ENCODE measurements around the gene TCF3. TPM values are rescaled to one million over a fixed set of nuclear protein-coding genes. Genes with fewer than 3 reads are reported as not detected.

Gene TCF3
- total RNA-seq, 2 experiments from 2014 or later, result 518 to 811 TPM

DNA sequence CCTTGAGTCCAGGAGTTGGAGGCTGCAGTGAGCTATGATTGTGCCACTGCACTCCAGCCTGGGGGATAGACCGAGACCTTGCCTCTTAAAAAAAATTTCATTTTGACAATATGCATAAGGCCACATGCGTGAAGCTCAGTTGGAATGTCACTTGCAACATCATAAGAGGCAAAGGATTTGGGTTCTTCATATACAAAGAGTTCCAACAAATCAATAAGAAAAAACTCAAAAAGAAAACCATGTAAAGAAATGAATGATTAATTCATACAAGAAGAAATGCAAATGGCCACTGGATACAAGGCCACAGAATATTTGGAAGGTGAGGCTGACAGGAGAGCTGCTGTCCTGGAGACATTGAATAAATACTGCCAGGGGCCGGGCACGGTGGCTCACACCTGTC is 9.6 kb upstream of the TCF3 start:
- TF ChIP-seq, protein P1, sequence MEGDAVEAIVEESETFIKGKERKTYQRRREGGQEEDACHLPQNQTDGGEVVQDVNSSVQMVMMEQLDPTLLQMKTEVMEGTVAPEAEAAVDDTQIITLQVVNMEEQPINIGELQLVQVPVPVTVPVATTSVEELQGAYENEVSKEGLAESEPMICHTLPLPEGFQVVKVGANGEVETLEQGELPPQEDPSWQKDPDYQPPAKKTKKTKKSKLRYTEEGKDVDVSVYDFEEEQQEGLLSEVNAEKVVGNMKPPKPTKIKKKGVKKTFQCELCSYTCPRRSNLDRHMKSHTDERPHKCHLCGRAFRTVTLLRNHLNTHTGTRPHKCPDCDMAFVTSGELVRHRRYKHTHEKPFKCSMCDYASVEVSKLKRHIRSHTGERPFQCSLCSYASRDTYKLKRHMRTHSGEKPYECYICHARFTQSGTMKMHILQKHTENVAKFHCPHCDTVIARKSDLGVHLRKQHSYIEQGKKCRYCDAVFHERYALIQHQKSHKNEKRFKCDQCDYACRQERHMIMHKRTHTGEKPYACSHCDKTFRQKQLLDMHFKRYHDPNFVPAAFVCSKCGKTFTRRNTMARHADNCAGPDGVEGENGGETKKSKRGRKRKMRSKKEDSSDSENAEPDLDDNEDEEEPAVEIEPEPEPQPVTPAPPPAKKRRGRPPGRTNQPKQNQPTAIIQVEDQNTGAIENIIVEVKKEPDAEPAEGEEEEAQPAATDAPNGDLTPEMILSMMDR (conservative IDR thresholded peaks at IDR 0.05; ENCODE audit: low read length), result no peak
- no peak for TF ChIP-seq EZH2phosphoT487 (IDR thresholded peaks at IDR 0.05; ENCODE audit: borderline replicate concordance, low read depth, low read length)
- POLR2A ChIA-PET, result interaction anchor here (0.6 to 0.8 kb wide), 2 partner anchors 8 to 22 kb away, joined by 3 read pairs; no protein-coding TSS in a partner anchor
- Histone ChIP-seq H3K4me2 (ENCODE audit: low read length) (no peak overlapping the region), H4K20me1 (ENCODE audit: insufficient read depth, low read length) (no peaks in the 10 kb centered on the region), H2AFZ (ENCODE audit: low read length) (no peak overlapping the region), H3K79me2 (ENCODE audit: insufficient read depth, low read depth, low read length) (no peaks in the 10 kb centered on the region), H3K27ac (ENCODE audit: low read depth, low read length, poor library complexity, severe bottlenecking) (no peak overlapping the region), H3K4me3 (ENCODE audit: low read depth, low read length, poor library complexity, severe bottlenecking) (no peak overlapping the region), H3K4me1 (ENCODE audit: insufficient read depth, low read length, poor library complexity, severe bottlenecking) (peaks cover 54% of the 10 kb centered on the region), H3K9me3 (ENCODE audit: low read length) (peaks cover 14% of the 10 kb centered on the region; the same call in 1 of the 2 replicates), H3K9me2 (ENCODE audit: insufficient read depth, low read length) (no peaks in the 10 kb centered on the region), H3K36me3 (ENCODE audit: insufficient read depth, low read length) (peaks cover 5% of the 10 kb centered on the region)
- DNase-seq (ENCODE audit: low spot score), result no peak
- intact Hi-C loops (cut with micrococcal nuclease; ENCODE audit: unreplicated experiment), result no loop called here
- no TSS peak for BruUV-seq (replicated peaks)
- CTCF ChIA-PET (ENCODE audit: unreplicated experiment), result no interaction called here

DNA sequence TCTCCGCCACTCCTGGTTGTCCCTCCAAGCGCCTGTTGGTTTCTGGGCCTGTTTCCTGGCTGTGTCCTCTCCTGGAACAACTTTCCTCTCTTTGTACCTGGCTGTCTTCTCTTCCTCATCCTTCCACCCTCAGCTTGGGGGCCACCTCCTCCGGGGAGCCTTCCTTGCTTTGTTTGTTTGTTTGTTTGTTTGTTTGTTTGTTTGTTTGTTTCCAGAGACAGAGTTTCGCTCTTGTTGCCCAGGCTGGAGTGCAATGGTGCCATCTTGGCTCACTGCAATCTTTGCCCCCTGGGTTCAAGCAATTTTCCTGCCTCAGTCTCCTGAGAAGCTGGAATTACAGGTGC is 6.6 kb upstream of the TCF3 start:
- ChIA-PET POLR2A (interaction anchor here (1.0 kb wide), 1 partner anchor 10 kb away, joined by 3 read pairs; no protein-coding TSS in a partner anchor), CTCF (ENCODE audit: unreplicated experiment) (no interaction called here)
- Histone ChIP-seq H3K27ac (ENCODE audit: low read depth, low read length, poor library complexity, severe bottlenecking) (no peak overlapping the region), H3K4me3 (ENCODE audit: low read depth, low read length, poor library complexity, severe bottlenecking) (no peak overlapping the region), H3K4me1 (ENCODE audit: insufficient read depth, low read length, poor library complexity, severe bottlenecking) (peaks cover 47% of the 10 kb centered on the region), H3K79me2 (ENCODE audit: insufficient read depth, low read depth, low read length) (no peaks in the 10 kb centered on the region), H3K9me2 (ENCODE audit: insufficient read depth, low read length) (no peaks in the 10 kb centered on the region), H3K9me3 (ENCODE audit: low read length) (peaks cover 14% of the 10 kb centered on the region; the same call in 1 of the 2 replicates), H3K4me2 (ENCODE audit: low read length) (no peak overlapping the region), H3K36me3 (ENCODE audit: insufficient read depth, low read length) (peaks cover 5% of the 10 kb centered on the region), H4K20me1 (ENCODE audit: insufficient read depth, low read length) (no peaks in the 10 kb centered on the region), H2AFZ (ENCODE audit: low read length) (no peak overlapping the region)
- TF ChIP-seq EZH2phosphoT487 (IDR thresholded peaks at IDR 0.05; ENCODE audit: borderline replicate concordance, low read depth, low read length), result no peak
- no TSS peak for BruUV-seq (replicated peaks)
- intact Hi-C loops (cut with micrococcal nuclease; ENCODE audit: unreplicated experiment), result no loop called here
- no peak for DNase-seq (ENCODE audit: low spot score)

DNA sequence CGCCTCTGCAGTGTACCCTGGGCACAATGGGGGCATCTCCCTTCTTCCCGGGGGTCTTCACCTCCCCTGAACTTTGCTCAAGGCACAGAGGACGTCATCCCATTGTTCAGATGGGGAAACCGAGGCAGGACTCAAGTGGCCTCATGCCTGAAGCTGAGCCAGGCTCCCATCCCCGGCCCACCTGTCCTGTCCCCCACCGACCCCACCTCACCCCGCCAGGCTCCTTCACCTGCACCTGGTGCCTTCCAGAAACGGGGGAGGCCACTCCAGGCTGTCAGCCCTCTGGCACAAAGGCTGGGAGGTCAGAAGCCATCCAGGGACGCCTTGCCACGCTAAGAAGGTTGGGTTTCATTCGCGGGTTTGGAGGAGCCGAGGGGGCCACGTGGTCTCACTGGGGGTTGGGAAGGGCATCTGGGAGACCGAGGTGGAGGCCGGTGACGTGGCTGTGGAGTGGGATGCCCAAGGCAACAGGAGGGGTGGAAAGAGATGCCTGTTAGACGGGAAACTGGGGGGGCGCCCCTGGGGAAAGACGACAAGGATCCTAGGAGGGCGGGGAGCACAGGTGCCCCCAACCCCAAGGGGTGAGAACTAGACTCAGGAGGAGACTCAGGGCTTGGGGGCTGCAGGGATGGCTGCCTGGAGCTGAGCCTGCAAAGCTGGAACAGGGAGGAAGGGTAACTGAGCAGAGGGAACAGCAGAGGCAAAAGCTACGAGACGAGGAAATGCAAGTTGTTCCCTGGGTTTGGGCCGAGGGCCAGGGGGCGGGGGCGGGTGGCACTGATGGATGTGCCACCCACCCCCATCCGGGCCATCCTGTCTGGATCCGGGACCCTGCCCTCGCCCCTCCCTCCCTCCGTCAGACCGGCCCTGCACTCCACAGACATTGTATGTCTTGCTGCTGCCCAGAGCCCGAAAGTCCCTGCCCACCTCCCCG is 6.0 kb upstream of the TCF3 start:
- no peak overlapping the region for H3K4me3 ChIP-seq (ENCODE audit: low read depth, low read length, poor library complexity, severe bottlenecking)
- intact Hi-C loops (cut with micrococcal nuclease; ENCODE audit: unreplicated experiment), result no loop called here
- ChIA-PET CTCF (ENCODE audit: unreplicated experiment) (no interaction called here), POLR2A (no interaction called here)
- H3K4me2 ChIP-seq (ENCODE audit: low read length), result no peak overlapping the region
- DNase-seq (ENCODE audit: low spot score), result no peak
- no peak overlapping the region for H3K27ac ChIP-seq (ENCODE audit: low read depth, low read length, poor library complexity, severe bottlenecking)
- H2AFZ ChIP-seq (ENCODE audit: low read length), result no peak overlapping the region
- no peaks in the 10 kb centered on the region for H3K79me2 ChIP-seq (ENCODE audit: insufficient read depth, low read depth, low read length)
- H4K20me1 ChIP-seq (ENCODE audit: insufficient read depth, low read length), result no peaks in the 10 kb centered on the region
- H3K9me3 ChIP-seq (ENCODE audit: low read length), result peaks cover 14% of the 10 kb centered on the region; the same call in 1 of the 2 replicates
- no TSS peak for BruUV-seq (replicated peaks)
- H3K9me2 ChIP-seq (ENCODE audit: insufficient read depth, low read length), result no peaks in the 10 kb centered on the region
- peaks cover 5% of the 10 kb centered on the region for H3K36me3 ChIP-seq (ENCODE audit: insufficient read depth, low read length)
- TF ChIP-seq, protein P1 (conservative IDR thresholded peaks at IDR 0.05; ENCODE audit: low read length), result no peak
- no peak for TF ChIP-seq EZH2phosphoT487 (IDR thresholded peaks at IDR 0.05; ENCODE audit: borderline replicate concordance, low read depth, low read length)
- peaks cover 47% of the 10 kb centered on the region for H3K4me1 ChIP-seq (ENCODE audit: insufficient read depth, low read length, poor library complexity, severe bottlenecking)
